ENCODE results near the gene SULF2.

DNA sequence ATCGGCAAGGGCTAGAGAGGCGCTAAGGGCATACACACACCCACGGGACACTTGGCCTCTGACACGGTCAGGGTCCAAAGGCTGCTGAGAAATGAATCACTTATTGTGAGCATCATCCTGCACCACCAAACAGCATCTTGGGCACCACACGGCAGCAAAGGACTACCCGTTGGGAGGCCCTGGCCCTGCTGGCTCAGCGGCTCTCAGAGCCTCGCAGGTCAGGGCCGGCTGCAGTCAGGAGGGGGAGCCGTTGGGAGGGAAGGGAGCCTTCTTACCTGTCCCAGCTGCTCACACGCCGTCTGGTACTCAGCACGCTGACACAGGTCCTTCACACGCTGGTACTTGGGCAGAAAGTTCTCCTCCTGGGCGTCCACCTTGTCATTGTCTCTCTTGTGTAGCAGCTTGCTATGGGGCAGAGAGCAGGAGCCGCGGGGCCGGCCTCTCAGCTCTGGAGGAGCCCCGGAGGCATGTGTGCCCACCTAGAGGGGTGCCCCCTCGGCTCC is 109.0 kb downstream of the SULF2 start:
- TF ChIP-seq POLR2A (IDR thresholded peaks at IDR 0.05) (no peak), POLR2AphosphoS5 (IDR thresholded peaks at IDR 0.05) (no peak)
- TF ChIP-seq, protein P1, sequence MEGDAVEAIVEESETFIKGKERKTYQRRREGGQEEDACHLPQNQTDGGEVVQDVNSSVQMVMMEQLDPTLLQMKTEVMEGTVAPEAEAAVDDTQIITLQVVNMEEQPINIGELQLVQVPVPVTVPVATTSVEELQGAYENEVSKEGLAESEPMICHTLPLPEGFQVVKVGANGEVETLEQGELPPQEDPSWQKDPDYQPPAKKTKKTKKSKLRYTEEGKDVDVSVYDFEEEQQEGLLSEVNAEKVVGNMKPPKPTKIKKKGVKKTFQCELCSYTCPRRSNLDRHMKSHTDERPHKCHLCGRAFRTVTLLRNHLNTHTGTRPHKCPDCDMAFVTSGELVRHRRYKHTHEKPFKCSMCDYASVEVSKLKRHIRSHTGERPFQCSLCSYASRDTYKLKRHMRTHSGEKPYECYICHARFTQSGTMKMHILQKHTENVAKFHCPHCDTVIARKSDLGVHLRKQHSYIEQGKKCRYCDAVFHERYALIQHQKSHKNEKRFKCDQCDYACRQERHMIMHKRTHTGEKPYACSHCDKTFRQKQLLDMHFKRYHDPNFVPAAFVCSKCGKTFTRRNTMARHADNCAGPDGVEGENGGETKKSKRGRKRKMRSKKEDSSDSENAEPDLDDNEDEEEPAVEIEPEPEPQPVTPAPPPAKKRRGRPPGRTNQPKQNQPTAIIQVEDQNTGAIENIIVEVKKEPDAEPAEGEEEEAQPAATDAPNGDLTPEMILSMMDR (IDR thresholded peaks at IDR 0.05) = no peak
